ENCODE measurements around the gene MT1F.
A peak's percentile ranks its signal among the peaks of the same experiment; 100 is the strongest.

MT1F gene

DNA sequence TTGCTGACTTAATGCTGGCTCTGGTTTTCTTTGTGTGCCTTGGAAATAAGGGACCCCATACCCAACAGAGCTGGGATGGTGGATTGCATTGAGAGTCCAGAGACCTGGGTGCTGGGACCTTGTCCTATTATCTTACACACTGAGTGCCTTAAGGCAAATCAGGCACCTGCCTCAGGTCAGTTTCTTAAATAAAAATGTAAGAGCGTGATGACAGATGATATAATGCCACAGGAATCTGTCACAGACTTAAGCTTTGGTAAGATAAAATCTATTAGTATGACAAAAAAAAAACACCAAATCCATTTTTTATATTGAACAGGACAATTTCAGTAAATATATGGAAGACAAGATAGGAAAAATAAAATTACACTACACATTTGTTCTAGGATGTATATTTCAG, 17.7 kb upstream of the MT1F start:
- H3K27me3 ChIP-seq (ENCODE audit: low read length): no peaks in the 10 kb centered on the region
- H3K9me2 ChIP-seq (replicated peaks; ENCODE audit: insufficient read depth, low read length): no peaks in the 10 kb centered on the region
- H2AFZ ChIP-seq (ENCODE audit: low read depth, low read length, severe bottlenecking): no peak overlapping the region
- H3K27ac ChIP-seq (ENCODE audit: low read depth, low read length): no peak overlapping the region
- H3K9me3 ChIP-seq (ENCODE audit: insufficient read depth, low read length): no peaks in the 10 kb centered on the region
- no peaks in the 10 kb centered on the region for H3F3A ChIP-seq (ENCODE audit: insufficient read depth)
- no peak overlapping the region for H3K9ac ChIP-seq (ENCODE audit: low read length)
- no peak overlapping the region for H3K4me3 ChIP-seq (ENCODE audit: insufficient read depth, low read length, poor library complexity, severe bottlenecking)
- H3K36me3 ChIP-seq (ENCODE audit: low read length): no peaks in the 10 kb centered on the region
- no peak overlapping the region for H3K4me2 ChIP-seq (ENCODE audit: low read depth, low read length, poor library complexity, severe bottlenecking)
- no peaks in the 10 kb centered on the region for H4K20me1 ChIP-seq (ENCODE audit: low read depth, low read length)
- no peaks in the 10 kb centered on the region for H3K79me2 ChIP-seq (ENCODE audit: insufficient read depth, low read length)
- TF ChIP-seq EZH2phosphoT487 (conservative IDR thresholded peaks at IDR 0.05; ENCODE audit: low read length): no peak
- TF ChIP-seq, protein P1, sequence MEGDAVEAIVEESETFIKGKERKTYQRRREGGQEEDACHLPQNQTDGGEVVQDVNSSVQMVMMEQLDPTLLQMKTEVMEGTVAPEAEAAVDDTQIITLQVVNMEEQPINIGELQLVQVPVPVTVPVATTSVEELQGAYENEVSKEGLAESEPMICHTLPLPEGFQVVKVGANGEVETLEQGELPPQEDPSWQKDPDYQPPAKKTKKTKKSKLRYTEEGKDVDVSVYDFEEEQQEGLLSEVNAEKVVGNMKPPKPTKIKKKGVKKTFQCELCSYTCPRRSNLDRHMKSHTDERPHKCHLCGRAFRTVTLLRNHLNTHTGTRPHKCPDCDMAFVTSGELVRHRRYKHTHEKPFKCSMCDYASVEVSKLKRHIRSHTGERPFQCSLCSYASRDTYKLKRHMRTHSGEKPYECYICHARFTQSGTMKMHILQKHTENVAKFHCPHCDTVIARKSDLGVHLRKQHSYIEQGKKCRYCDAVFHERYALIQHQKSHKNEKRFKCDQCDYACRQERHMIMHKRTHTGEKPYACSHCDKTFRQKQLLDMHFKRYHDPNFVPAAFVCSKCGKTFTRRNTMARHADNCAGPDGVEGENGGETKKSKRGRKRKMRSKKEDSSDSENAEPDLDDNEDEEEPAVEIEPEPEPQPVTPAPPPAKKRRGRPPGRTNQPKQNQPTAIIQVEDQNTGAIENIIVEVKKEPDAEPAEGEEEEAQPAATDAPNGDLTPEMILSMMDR (IDR thresholded peaks at IDR 0.05; ENCODE audit: insufficient read depth, low read length, poor library complexity, severe bottlenecking): no peak

DNA sequence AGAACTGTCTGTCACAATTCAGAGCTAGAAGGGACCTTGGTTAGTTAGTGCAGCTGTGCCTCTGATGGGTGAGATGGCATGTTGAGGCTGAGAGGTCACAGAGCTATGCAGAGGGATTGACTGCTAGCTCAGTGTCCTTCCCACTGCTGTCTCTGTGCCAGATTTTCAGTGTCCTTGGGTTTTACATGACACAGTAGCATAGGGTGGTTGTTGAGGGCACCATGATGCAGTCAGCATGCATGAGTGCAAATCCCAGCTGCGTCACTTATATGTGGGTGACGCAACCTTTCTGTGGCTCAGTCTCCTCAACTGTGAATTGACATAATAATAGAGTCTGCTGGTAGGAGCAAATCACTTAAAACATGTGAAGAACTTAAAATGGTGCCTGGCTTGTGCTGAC, 16.6 kb upstream of the MT1F start:
- Histone ChIP-seq H3K36me3 (ENCODE audit: low read length) (no peaks in the 10 kb centered on the region), H3K27me3 (ENCODE audit: low read length) (no peaks in the 10 kb centered on the region), H3K9me3 (ENCODE audit: insufficient read depth, low read length) (no peaks in the 10 kb centered on the region)

DNA sequence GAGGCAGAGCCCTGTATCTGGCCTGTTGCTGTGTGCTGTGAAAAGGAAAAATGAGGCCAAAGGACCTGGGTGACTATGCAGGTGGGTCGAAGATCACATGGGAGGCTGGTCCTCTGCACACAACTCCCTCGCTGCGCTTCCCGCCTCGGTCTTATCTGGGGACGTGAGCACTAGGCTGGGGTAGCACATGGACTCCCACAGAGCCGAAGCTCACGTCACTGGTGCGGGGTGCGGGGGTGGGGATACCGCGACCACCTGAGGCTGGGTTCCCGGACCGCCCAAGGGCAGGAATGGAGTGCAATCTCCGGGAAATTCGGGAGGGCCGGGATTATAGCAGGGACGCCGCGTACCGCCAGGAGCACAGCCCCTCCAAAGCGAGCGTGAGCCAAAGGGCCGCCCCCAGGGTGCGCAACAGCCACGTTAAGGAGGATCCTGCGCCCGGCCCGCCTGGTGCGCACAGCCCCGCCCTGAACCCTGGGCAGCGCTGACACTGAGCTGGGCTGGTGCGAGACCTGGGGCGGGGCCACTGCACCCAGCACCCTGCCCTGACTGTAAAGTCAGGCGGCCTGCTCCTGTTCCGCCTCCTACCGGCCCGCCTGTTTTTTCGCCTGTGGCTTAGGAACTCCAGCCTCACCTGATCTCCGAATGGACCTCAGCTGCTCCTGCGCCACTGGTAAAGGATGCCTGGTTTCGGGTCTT, 14.5 kb upstream of the MT1F start:
- Histone ChIP-seq H3K27me3 (ENCODE audit: low read length) (no peaks in the 10 kb centered on the region), H4K20me1 (ENCODE audit: low read depth, low read length) (no peaks in the 10 kb centered on the region), H3K9me2 (replicated peaks; ENCODE audit: insufficient read depth, low read length) (no peaks in the 10 kb centered on the region), H3K4me2 (ENCODE audit: low read depth, low read length, poor library complexity, severe bottlenecking) (peak overlapping the region; percentile 12), H2AFZ (ENCODE audit: low read depth, low read length, severe bottlenecking) (no peak overlapping the region), H3F3A (ENCODE audit: insufficient read depth) (no peaks in the 10 kb centered on the region), H3K9ac (ENCODE audit: low read length) (no peak overlapping the region), H3K27ac (ENCODE audit: low read depth, low read length) (no peak overlapping the region), H3K79me2 (ENCODE audit: insufficient read depth, low read length) (no peaks in the 10 kb centered on the region), H3K9me3 (ENCODE audit: insufficient read depth, low read length) (no peaks in the 10 kb centered on the region), H3K36me3 (ENCODE audit: low read length) (no peaks in the 10 kb centered on the region), H3K4me3 (ENCODE audit: insufficient read depth, low read length, poor library complexity, severe bottlenecking) (no peak overlapping the region)
- TF ChIP-seq, protein P1 (IDR thresholded peaks at IDR 0.05; ENCODE audit: insufficient read depth, low read length, poor library complexity, severe bottlenecking): no peak
- no peak for TF ChIP-seq EZH2phosphoT487 (conservative IDR thresholded peaks at IDR 0.05; ENCODE audit: low read length)

More for the DNA sequence above, 16.6 kb upstream of the MT1F start:
- Histone ChIP-seq H3K27ac (ENCODE audit: low read depth, low read length) (no peak overlapping the region), H4K20me1 (ENCODE audit: low read depth, low read length) (no peaks in the 10 kb centered on the region), H3K9me2 (replicated peaks; ENCODE audit: insufficient read depth, low read length) (no peaks in the 10 kb centered on the region), H3K4me3 (ENCODE audit: insufficient read depth, low read length, poor library complexity, severe bottlenecking) (no peak overlapping the region), H3K79me2 (ENCODE audit: insufficient read depth, low read length) (no peaks in the 10 kb centered on the region), H2AFZ (ENCODE audit: low read depth, low read length, severe bottlenecking) (no peak overlapping the region), H3F3A (ENCODE audit: insufficient read depth) (no peaks in the 10 kb centered on the region), H3K9ac (ENCODE audit: low read length) (no peak overlapping the region), H3K4me2 (ENCODE audit: low read depth, low read length, poor library complexity, severe bottlenecking) (no peak overlapping the region)
- no peak for TF ChIP-seq EZH2phosphoT487 (conservative IDR thresholded peaks at IDR 0.05; ENCODE audit: low read length)
- TF ChIP-seq, protein P1 (IDR thresholded peaks at IDR 0.05; ENCODE audit: insufficient read depth, low read length, poor library complexity, severe bottlenecking): no peak
